Astrocyte (in vitro differentiated cells and primary cell): ENCODE measurements around the gene C1orf210. TPM values are rescaled to one million over a fixed set of nuclear protein-coding genes. Genes with fewer than 3 reads are reported as not detected.

Experiments
- DNase-seq: peaks from one replicate; pipeline ENCODE4 v3.0.0-alpha.2; 2010; ENCODE audit warnings: low read depth
- FAIRE-seq: peaks from 2 replicates; lab custom pipeline; 2011; peaks lifted over from hg19 to GRCh38; lab: Jason Lieb, UNC
- H2AFZ ChIP-seq: 2 replicates; pipeline ENCODE4 v1.6.0; 2012; ENCODE audit warnings: low read depth, low read length, inconsistent platforms
- H3K27ac ChIP-seq: 2 replicates; pipeline ENCODE4 v1.5.1; 2011; ENCODE audit warnings: low read depth, low read length, inconsistent platforms
- H3K27me3 ChIP-seq: 2 replicates; pipeline ENCODE4 v1.6.0; 2011; ENCODE audit warnings: low read length, inconsistent platforms; ENCODE audit not compliant: insufficient read depth
- H3K36me3 ChIP-seq: 2 replicates; pipeline ENCODE4 v1.5.1; 2011; ENCODE audit warnings: low read length, inconsistent platforms; ENCODE audit not compliant: insufficient read depth
- H3K4me1 ChIP-seq: 2 replicates; pipeline ENCODE4 v1.5.1; 2011; ENCODE audit warnings: low read length, inconsistent platforms; ENCODE audit not compliant: insufficient read depth
- H3K4me2 ChIP-seq: 2 replicates; pipeline ENCODE4 v1.6.0; 2012; ENCODE audit warnings: low read length, inconsistent platforms
- H3K4me3 ChIP-seq: 2 replicates; pipeline ENCODE4 v1.5.1; 2011; ENCODE audit warnings: low read depth, mild to moderate bottlenecking, low read length, inconsistent platforms; ENCODE audit not compliant: insufficient read depth
- H3K79me2 ChIP-seq: 2 replicates; pipeline ENCODE4 v1.6.0; 2012; ENCODE audit warnings: mild to moderate bottlenecking, low read length, inconsistent platforms; ENCODE audit not compliant: insufficient read depth
- H3K9ac ChIP-seq: 2 replicates; pipeline ENCODE4 v1.6.0; 2012; ENCODE audit warnings: mild to moderate bottlenecking, low read length, inconsistent platforms
- H3K9me3 ChIP-seq: 2 replicates; pipeline ENCODE4 v1.5.1; 2012; ENCODE audit warnings: low read depth, mild to moderate bottlenecking, low read length, inconsistent platforms; ENCODE audit not compliant: insufficient read depth
- H4K20me1 ChIP-seq: 2 replicates; pipeline ENCODE4 v1.6.0; 2012; ENCODE audit warnings: low read length, inconsistent platforms; ENCODE audit not compliant: insufficient read depth
- H3K27ac Mint-ChIP-seq: one replicate; pipeline ENCODE4 v1.8.0; 2021; ENCODE audit warnings: mild to moderate bottlenecking, mixed read lengths; ENCODE audit not compliant: unreplicated experiment
- H3K27me3 Mint-ChIP-seq: one replicate; pipeline ENCODE4 v1.8.0; 2021; ENCODE audit warnings: low read depth, mixed read lengths; ENCODE audit not compliant: unreplicated experiment
- H3K36me3 Mint-ChIP-seq: one replicate; pipeline ENCODE4 v1.8.0; 2021; ENCODE audit warnings: low read depth, mixed read lengths; ENCODE audit not compliant: unreplicated experiment
- H3K4me1 Mint-ChIP-seq: one replicate; pipeline ENCODE4 v1.8.0; 2021; ENCODE audit warnings: low read depth, mixed read lengths; ENCODE audit not compliant: unreplicated experiment
- H3K4me3 Mint-ChIP-seq: one replicate; pipeline ENCODE4 v1.8.0; 2021; ENCODE audit warnings: mild to moderate bottlenecking, moderate library complexity, mixed read lengths; ENCODE audit not compliant: unreplicated experiment
- H3K9me3 Mint-ChIP-seq: one replicate; pipeline ENCODE4 v1.8.0; 2021; ENCODE audit warnings: mild to moderate bottlenecking, mixed read lengths; ENCODE audit not compliant: unreplicated experiment
- EZH2 ChIP-seq: IDR thresholded peaks from 2 replicates; pipeline ENCODE4 v1.6.1; 2012; ENCODE audit warnings: mild to moderate bottlenecking, low read length, inconsistent platforms; ENCODE audit not compliant: insufficient read depth
- total RNA-seq: library from RNA; stranded (reverse); gene quantifications from 2 replicates; pipeline ENCODE4 v1.2.1, GENCODE V29; 2021
- TF ChIP-seq, protein P1 (sequence below): IDR thresholded peaks from 2 replicates; pipeline ENCODE4 v1.5.1; 2011; ENCODE audit warnings: low read depth, mild to moderate bottlenecking, inconsistent platforms, low read length, moderate library complexity; ENCODE audit not compliant: insufficient read depth

The C1orf210 gene
- total RNA-seq, 1 donor from 2014 or later = 0.84 TPM

DNA sequence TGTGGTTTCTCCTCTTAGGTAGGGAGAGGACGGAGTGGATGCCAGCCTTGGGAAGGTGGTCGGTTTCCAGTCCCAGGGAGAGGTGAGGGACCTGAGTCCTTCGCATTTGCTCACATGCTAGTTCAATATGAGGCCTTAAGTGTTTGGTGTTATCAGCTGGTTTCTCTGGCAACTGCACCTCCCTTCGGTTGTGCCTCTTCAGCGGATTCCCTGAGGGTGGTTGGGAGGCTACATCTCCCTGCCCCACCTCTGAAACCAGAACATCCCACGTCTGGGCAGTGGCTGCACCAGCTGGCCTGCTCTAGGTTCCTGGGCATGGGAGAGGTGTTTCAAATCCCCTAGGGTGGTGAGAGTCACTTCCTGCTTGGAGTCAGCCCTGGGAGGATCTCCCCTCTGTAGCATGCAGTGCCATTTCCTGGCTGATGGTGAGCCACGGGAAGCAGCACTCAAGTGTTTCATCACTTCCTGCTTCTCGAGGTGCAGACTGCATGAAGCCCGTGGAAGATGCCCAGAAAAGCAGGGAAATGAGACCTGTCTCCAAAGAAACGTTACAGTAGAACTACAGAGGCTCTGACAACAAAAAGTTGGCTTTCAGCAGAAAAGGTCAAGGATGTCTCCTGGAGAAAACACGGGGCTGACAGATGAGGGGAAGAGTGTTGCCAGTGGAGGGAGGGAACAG, 11.1 kb downstream of the C1orf210 start:
- peak; percentile 15 for DNase-seq

DNA sequence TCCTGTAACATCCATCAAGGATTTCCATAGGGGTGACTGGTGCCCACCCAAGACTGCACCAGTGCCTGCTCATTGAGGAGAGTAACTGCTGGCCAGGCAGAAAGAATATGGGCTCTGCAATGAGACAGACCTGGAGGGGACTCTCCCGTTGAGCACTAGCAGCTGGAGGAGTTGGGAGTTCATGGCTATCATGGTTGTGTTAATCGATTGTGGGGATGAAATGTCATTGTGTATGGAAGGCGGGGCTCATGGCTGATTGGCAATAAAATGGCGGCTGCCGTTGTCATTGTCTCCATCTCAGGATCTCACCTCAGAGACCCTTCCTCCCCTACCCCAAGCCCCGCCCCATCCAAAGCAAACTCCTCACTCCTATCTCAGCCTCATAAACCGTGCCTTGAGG, 11.7 kb downstream of the C1orf210 start:
- H3K27ac ChIP-seq = no peak overlapping the region
- no peaks in the 10 kb centered on the region for H3K79me2 ChIP-seq
- Mint-ChIP-seq H3K4me1 (peaks cover 4% of the 10 kb centered on the region), H3K27me3 (peaks cover 15% of the 10 kb centered on the region), H3K4me3 (no peak overlapping the region), H3K27ac (no peak overlapping the region), H3K36me3 (no peaks in the 10 kb centered on the region), H3K9me3 (peaks cover 9% of the 10 kb centered on the region)
- no peak overlapping the region for H2AFZ ChIP-seq
- TF ChIP-seq, protein P1, sequence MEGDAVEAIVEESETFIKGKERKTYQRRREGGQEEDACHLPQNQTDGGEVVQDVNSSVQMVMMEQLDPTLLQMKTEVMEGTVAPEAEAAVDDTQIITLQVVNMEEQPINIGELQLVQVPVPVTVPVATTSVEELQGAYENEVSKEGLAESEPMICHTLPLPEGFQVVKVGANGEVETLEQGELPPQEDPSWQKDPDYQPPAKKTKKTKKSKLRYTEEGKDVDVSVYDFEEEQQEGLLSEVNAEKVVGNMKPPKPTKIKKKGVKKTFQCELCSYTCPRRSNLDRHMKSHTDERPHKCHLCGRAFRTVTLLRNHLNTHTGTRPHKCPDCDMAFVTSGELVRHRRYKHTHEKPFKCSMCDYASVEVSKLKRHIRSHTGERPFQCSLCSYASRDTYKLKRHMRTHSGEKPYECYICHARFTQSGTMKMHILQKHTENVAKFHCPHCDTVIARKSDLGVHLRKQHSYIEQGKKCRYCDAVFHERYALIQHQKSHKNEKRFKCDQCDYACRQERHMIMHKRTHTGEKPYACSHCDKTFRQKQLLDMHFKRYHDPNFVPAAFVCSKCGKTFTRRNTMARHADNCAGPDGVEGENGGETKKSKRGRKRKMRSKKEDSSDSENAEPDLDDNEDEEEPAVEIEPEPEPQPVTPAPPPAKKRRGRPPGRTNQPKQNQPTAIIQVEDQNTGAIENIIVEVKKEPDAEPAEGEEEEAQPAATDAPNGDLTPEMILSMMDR = no peak
- no peak for TF ChIP-seq EZH2
- peaks cover 7% of the 10 kb centered on the region for H3K4me1 ChIP-seq
- no peak overlapping the region for H3K9ac ChIP-seq
- no peaks in the 10 kb centered on the region for H3K36me3 ChIP-seq
- H3K4me3 ChIP-seq = no peak overlapping the region
- FAIRE-seq (no peak), DNase-seq (no peak)
- peaks cover 5% of the 10 kb centered on the region for H3K27me3 ChIP-seq
- H3K4me2 ChIP-seq = no peak overlapping the region
- H3K9me3 ChIP-seq = no peaks in the 10 kb centered on the region
- no peaks in the 10 kb centered on the region for H4K20me1 ChIP-seq

More for the DNA sequence above, 11.1 kb downstream of the C1orf210 start:
- Mint-ChIP-seq H3K27me3 (peaks cover 15% of the 10 kb centered on the region), H3K9me3 (peaks cover 9% of the 10 kb centered on the region), H3K4me1 (peaks cover 4% of the 10 kb centered on the region), H3K27ac (peak overlapping the region; percentile 79), H3K4me3 (no peak overlapping the region), H3K36me3 (no peaks in the 10 kb centered on the region)
- Histone ChIP-seq H3K4me3 (no peak overlapping the region), H3K4me2 (no peak overlapping the region), H3K4me1 (peaks cover 7% of the 10 kb centered on the region), H2AFZ (peak overlapping the region; percentile 62), H3K9me3 (no peaks in the 10 kb centered on the region), H3K27ac (no peak overlapping the region), H3K36me3 (no peaks in the 10 kb centered on the region), H3K27me3 (peaks cover 5% of the 10 kb centered on the region), H4K20me1 (no peaks in the 10 kb centered on the region), H3K79me2 (no peaks in the 10 kb centered on the region), H3K9ac (no peak overlapping the region)
- TF ChIP-seq EZH2 = no peak
- TF ChIP-seq, protein P1 = no peak
- FAIRE-seq = no peak
